Keratinocyte (primary cell): ENCODE data around the gene CFI. TPM values are rescaled to one million over a fixed set of nuclear protein-coding genes. Genes with fewer than 3 reads are reported as not detected.

ENCODE experiments used
- DNase-seq: peaks from one replicate; pipeline ENCODE4 v3.0.0-alpha.2; 2011; ENCODE audit warnings: low read depth, missing footprints, low spot score
- FAIRE-seq: peaks from 2 replicates; lab custom pipeline; 2011; peaks lifted over from hg19 to GRCh38; lab: Jason Lieb, UNC
- H2AFZ ChIP-seq: 2 replicates; pipeline ENCODE4 v1.6.0; 2012; ENCODE audit warnings: low read length, control low read depth, inconsistent platforms; ENCODE audit not compliant: control insufficient read depth
- H3K27ac ChIP-seq: 2 replicates; pipeline ENCODE4 v1.5.1; 2011; ENCODE audit warnings: low read length; ENCODE audit not compliant: control insufficient read depth, insufficient read depth
- H3K27me3 ChIP-seq: 3 replicates; pipeline ENCODE4 v1.6.0; 2011; ENCODE audit warnings: low read length; ENCODE audit not compliant: control insufficient read depth, insufficient read depth; ENCODE audit errors: extremely low read depth
- H3K36me3 ChIP-seq, 2 experiments: 2 replicates in 1 of 2; 3 replicates in 1 of 2; pipeline ENCODE4 v1.5.1; 2011; ENCODE audit warnings: low read length in 2 of 2, mild to moderate bottlenecking in 1 of 2; ENCODE audit not compliant: control insufficient read depth in 2 of 2, insufficient read depth in 2 of 2; ENCODE audit errors: extremely low read depth in 1 of 2
- H3K4me1 ChIP-seq: 3 replicates; pipeline ENCODE4 v1.5.1; 2011; ENCODE audit warnings: low read length; ENCODE audit not compliant: control insufficient read depth, insufficient read depth; ENCODE audit errors: extremely low read depth
- H3K4me2 ChIP-seq: 3 replicates; pipeline ENCODE4 v1.6.0; 2011; ENCODE audit warnings: low read depth, low read length; ENCODE audit not compliant: control insufficient read depth, insufficient read depth; ENCODE audit errors: extremely low read depth
- H3K4me3 ChIP-seq, 3 experiments: fragments of 200-600 bp in 1 of 3; sonication (generic) in 1 of 3; 2 replicates in 2 of 3; 3 replicates in 1 of 3; pipeline ENCODE4 v1.5.1; 2011 to 2016; ENCODE audit warnings: low read length in 3 of 3, mild to moderate bottlenecking in 3 of 3, control low read depth in 2 of 3, inconsistent platforms in 1 of 3, low read depth in 1 of 3, mixed read lengths in 1 of 3, mixed run types in 1 of 3, moderate library complexity in 1 of 3; ENCODE audit not compliant: control insufficient read depth in 2 of 3, insufficient read depth in 2 of 3; ENCODE audit errors: extremely low read depth in 1 of 3
- H3K79me2 ChIP-seq: 2 replicates; pipeline ENCODE4 v1.6.0; 2012; ENCODE audit warnings: low read length; ENCODE audit not compliant: control insufficient read depth, insufficient read depth
- H3K9ac ChIP-seq: 3 replicates; pipeline ENCODE4 v1.6.0; 2011; ENCODE audit warnings: low read length; ENCODE audit not compliant: control insufficient read depth, insufficient read depth; ENCODE audit errors: extremely low read depth
- H3K9me1 ChIP-seq: 3 replicates; pipeline ENCODE4 v1.6.0; 2011; ENCODE audit warnings: low read length; ENCODE audit not compliant: control insufficient read depth, insufficient read depth; ENCODE audit errors: extremely low read depth
- H3K9me3 ChIP-seq: 2 replicates; pipeline ENCODE4 v1.5.1; 2012; ENCODE audit warnings: low read depth, low read length; ENCODE audit not compliant: control insufficient read depth
- H4K20me1 ChIP-seq: 3 replicates; pipeline ENCODE4 v1.6.0; 2011; ENCODE audit warnings: low read length; ENCODE audit not compliant: control insufficient read depth, insufficient read depth; ENCODE audit errors: extremely low read depth
- CTCF ChIP-seq, 3 experiments: IDR thresholded peaks in 1 of 3; conservative IDR thresholded peaks in 1 of 3; optimal IDR thresholded peaks in 1 of 3; 2 replicates in 2 of 3; 3 replicates in 1 of 3; pipeline versions ENCODE3 to v1.5.1; 2011; ENCODE audit warnings: low read length in 3 of 3, mild to moderate bottlenecking in 3 of 3, moderate library complexity in 2 of 3, control low read depth in 1 of 3, inconsistent platforms in 1 of 3; ENCODE audit not compliant: insufficient read depth in 2 of 3; ENCODE audit errors: extremely low read depth in 1 of 3
- EZH2 ChIP-seq: IDR thresholded peaks from one replicate; pipeline ENCODE4 v1.6.1; 2012; ENCODE audit warnings: inconsistent platforms, mild to moderate bottlenecking, low read length, moderate library complexity
- dilution Hi-C: fragments of 300-500 bp; cut with MboI; formaldehyde crosslinking; loops from one replicate; pipeline ENCODE4 v1.7.0; 2020; ENCODE audit warnings: low sequenced_read_pairs; ENCODE audit not compliant: extremely low pct_ligation_motif_present
- polyA plus RNA-seq, 5 experiments: library from polyadenylated mRNA; depleted of rRNA in 3 of 5; stranded (reverse) in 3 of 5; stranded (forward) in 1 of 5; unstranded in 1 of 5; fragments of >200 nt; gene quantifications; 1 replicate in 1 of 5; 2 replicates in 3 of 5; 3 replicates in 1 of 5; pipeline versions ENCODE4 v1.2.1 to v1.2.3, GENCODE V29; 2011 to 2012; ENCODE audit warnings: missing spikeins in 2 of 5, low read depth in 1 of 5, low replicate concordance in 1 of 5

The CFI gene
- polyA plus RNA-seq, 1 donor (not counting 4 experiments of a cell fraction or from before 2014, with no cell fraction given), result not detected

DNA sequence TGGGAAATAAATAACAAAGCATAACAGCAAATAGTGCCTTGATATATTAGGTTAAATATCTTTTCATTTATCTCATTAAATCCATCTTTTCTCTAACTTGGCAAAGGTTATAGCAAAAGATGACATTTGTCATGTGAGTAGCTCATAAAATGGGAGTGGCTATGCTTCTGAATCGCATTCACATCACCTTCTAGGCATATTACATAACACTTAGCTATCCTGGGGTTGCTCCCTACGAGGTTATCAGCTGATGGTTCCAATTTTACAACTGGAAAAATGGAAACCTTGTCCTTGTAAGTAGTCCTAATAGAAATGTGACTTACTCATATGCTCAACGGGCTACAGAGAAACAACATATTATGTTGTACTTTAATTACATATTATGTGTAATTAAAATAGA, 88.3 kb downstream of the CFI start:
- FAIRE-seq, result no peak

GRCh38 chr4:109708990-109709389, 92.8 kb downstream of the CFI start:
- Histone ChIP-seq H3K9ac (no peak overlapping the region), H3K27me3 (no peaks in the 10 kb centered on the region), H2AFZ (no peak overlapping the region), H3K4me1 (no peaks in the 10 kb centered on the region), H4K20me1 (no peaks in the 10 kb centered on the region), H3K9me1 (no peaks in the 10 kb centered on the region), H3K36me3 (peaks cover 0 to 3% of the 10 kb centered on the region in 2 experiments), H3K79me2 (no peaks in the 10 kb centered on the region), H3K9me3 (no peaks in the 10 kb centered on the region), H3K27ac (no peak overlapping the region), H3K4me2 (no peak overlapping the region), H3K4me3 (no peak overlapping the region)
- FAIRE-seq (no peak), DNase-seq (no peak)
- dilution Hi-C loops, result no loop called here
- no peak for TF ChIP-seq EZH2
- no peak for TF ChIP-seq CTCF (optimal IDR thresholded peaks at IDR 0.05 in 1 of 3, IDR thresholded peaks at IDR 0.05 in 1 of 3, conservative IDR thresholded peaks at IDR 0.05 in 1 of 3; ENCODE audit: extremely low read depth in 1 of 3, insufficient read depth in 2 of 3, low read length in 3 of 3)

More for the DNA sequence above, 88.3 kb downstream of the CFI start:
- dilution Hi-C loops, result no loop called here
- peaks cover 0 to 7% of the 10 kb centered on the region in 2 experiments for H3K36me3 ChIP-seq
- H3K79me2 ChIP-seq, result no peaks in the 10 kb centered on the region
- no peak overlapping the region for H3K27ac ChIP-seq
- H3K27me3 ChIP-seq, result no peaks in the 10 kb centered on the region
- no peak overlapping the region for H3K4me2 ChIP-seq
- H3K4me1 ChIP-seq, result no peaks in the 10 kb centered on the region
- H4K20me1 ChIP-seq, result no peaks in the 10 kb centered on the region
- H3K9ac ChIP-seq, result no peak overlapping the region
- TF ChIP-seq CTCF (optimal IDR thresholded peaks at IDR 0.05 in 1 of 3, IDR thresholded peaks at IDR 0.05 in 1 of 3, conservative IDR thresholded peaks at IDR 0.05 in 1 of 3; ENCODE audit: extremely low read depth in 1 of 3, insufficient read depth in 2 of 3, low read length in 3 of 3), result no peak
- TF ChIP-seq EZH2, result no peak
- H3K9me3 ChIP-seq, result no peaks in the 10 kb centered on the region
- no peak for DNase-seq
- no peak overlapping the region for H3K4me3 ChIP-seq
- no peaks in the 10 kb centered on the region for H3K9me1 ChIP-seq
- H2AFZ ChIP-seq, result no peak overlapping the region
